ENCODE results near the gene ZNF275.
"Not testable (repeated sequence)": the region's sequence is repeated elsewhere in the genome, so short reads cannot be mapped to it uniquely, and the experiment has no call there.

ZNF275 gene

DNA sequence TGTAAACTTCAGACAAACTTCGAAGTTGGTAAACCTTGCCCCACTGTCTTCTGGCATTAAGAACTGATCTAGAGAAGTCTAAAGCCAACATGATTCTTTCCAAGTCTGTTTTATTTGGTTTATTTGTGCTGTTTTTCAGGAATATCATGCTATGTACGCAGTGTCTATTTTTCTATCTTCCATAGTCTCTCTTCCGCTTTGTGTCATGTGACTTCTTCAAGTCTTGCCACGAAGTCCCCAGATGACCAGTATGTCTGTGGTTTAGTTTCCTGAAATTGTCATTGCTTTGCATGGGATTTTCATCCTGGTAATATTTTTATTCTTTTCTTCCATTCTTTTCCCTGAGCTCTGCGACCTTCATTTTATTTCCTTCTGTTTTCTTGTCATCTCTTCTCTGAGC lies 52.1 kb downstream of the ZNF275 start:
- ChIA-PET CTCF (no interaction called here), POLR2A (no interaction called here)
- DNase-seq (ENCODE audit: extremely low spot score) = no peak
- TF ChIP-seq, protein P1, sequence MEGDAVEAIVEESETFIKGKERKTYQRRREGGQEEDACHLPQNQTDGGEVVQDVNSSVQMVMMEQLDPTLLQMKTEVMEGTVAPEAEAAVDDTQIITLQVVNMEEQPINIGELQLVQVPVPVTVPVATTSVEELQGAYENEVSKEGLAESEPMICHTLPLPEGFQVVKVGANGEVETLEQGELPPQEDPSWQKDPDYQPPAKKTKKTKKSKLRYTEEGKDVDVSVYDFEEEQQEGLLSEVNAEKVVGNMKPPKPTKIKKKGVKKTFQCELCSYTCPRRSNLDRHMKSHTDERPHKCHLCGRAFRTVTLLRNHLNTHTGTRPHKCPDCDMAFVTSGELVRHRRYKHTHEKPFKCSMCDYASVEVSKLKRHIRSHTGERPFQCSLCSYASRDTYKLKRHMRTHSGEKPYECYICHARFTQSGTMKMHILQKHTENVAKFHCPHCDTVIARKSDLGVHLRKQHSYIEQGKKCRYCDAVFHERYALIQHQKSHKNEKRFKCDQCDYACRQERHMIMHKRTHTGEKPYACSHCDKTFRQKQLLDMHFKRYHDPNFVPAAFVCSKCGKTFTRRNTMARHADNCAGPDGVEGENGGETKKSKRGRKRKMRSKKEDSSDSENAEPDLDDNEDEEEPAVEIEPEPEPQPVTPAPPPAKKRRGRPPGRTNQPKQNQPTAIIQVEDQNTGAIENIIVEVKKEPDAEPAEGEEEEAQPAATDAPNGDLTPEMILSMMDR (IDR thresholded peaks at IDR 0.05; ENCODE audit: control extremely low read depth, extremely low read depth, low read depth, missing control alignments) = no peak

DNA sequence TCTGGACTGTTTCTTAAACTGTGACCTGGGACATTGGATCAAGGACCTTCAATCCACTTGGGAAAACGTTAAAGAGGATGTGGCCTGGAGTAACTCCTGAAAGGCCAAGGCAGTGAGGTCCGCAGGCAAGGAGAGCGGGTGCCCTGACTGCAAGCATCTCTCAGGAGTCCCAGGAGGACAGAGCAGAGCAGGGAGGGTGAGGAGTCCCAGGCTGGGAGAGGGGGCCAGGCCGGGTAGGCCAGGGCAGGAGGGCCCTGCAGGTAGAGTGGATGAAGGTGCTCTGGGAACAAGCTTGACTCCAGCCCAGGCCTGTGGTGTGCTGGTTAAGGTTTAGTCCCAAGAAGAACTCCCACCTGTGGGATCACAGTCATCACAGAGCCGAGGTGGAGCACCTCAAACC lies 53.4 kb downstream of the ZNF275 start:
- TF ChIP-seq, protein P1 (IDR thresholded peaks at IDR 0.05; ENCODE audit: control extremely low read depth, extremely low read depth, low read depth, missing control alignments) = no peak
- no peak for DNase-seq (ENCODE audit: extremely low spot score)
- ChIA-PET CTCF (no interaction called here), POLR2A (no interaction called here)

DNA sequence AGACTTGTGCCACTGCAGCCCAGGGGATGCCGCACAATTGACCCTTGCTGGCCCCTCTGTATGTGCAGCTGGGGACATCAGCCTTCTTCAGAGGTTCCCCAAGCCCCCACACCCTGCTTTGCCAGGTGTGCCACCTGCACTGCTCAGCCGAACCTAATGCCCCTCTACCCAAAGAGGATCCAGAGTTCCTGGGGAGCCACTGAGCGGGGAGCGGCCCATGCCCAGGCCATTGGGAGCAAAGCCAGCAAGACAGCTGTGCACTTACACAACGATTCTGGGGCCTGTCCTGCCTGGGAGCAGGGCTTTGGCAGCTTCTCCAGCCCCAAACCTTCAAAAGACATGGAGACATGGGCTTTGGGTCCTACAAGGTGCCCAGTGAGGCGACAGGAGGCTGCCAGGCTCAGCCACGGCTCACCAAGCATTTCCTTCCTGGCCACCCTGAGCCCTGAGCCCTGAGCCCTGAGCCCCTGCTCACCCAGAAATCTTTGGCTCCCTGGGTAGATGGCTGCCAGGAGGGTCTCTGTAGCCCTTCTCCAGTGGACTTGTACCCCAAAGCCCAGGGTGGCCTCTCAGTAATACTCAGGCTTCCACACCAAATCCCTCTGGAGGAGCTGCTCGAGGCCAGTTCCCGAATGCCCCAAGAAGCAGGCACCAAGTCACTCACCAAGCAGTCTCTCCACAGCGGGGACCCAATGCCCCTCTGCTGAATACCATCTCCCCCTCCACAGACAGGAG lies 54.2 kb downstream of the ZNF275 start:
- TF ChIP-seq, protein P1 (IDR thresholded peaks at IDR 0.05; ENCODE audit: control extremely low read depth, extremely low read depth, low read depth, missing control alignments) = no peak
- no peak for DNase-seq (ENCODE audit: extremely low spot score)
- ChIA-PET CTCF (no interaction called here), POLR2A (no interaction called here)

DNA sequence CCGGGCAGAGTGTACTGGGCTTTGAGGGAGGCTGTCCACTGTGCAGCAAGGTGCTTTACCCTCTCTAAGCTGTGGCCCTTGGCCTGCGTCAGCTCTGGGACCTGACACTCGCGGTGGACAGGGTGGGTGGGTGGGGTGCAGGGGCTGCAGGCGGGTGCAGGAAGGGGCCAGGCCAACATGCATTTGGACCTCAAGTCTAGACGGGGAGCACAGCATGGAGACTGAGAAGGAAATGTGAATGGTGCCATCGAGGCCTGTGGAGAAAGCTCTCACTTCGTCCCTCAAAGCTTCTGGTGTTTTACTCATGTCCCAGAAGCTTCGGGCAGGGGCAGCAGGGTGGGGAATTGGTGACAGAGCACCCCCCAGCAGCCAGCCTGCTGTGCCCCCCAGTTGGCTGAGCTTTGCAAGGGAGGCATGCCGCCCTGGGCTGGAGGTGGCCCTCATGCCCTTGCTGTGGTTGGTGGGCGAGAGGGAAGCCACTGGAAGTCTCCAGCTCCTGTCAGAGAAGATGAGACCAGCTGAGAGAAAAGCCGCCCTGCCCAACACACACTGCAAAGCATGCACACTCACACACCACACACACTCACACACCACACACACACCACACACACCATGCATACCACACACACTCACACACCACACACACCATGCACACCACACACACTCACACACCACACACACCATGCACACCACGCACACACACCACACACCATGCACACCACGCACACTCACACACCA lies 54.9 kb downstream of the ZNF275 start:
- ChIA-PET POLR2A (no interaction called here), CTCF (no interaction called here)
- TF ChIP-seq, protein P1 (IDR thresholded peaks at IDR 0.05; ENCODE audit: control extremely low read depth, extremely low read depth, low read depth, missing control alignments) = no peak
- no peak for DNase-seq (ENCODE audit: extremely low spot score)

DNA sequence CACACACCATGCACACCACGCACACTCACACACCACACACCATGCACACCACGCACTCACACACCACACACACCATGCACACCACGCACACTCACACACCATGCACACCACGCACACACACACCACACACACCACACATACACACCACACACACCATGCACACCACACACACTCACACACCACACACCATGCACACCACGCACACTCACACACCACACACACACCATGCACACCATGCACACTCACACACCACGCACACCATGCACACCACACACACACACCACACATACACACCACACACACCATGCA lies 55.5 kb downstream of the ZNF275 start:
- DNase-seq (ENCODE audit: extremely low spot score); CTCF ChIA-PET; POLR2A ChIA-PET: not testable (repeated sequence)

DNA sequence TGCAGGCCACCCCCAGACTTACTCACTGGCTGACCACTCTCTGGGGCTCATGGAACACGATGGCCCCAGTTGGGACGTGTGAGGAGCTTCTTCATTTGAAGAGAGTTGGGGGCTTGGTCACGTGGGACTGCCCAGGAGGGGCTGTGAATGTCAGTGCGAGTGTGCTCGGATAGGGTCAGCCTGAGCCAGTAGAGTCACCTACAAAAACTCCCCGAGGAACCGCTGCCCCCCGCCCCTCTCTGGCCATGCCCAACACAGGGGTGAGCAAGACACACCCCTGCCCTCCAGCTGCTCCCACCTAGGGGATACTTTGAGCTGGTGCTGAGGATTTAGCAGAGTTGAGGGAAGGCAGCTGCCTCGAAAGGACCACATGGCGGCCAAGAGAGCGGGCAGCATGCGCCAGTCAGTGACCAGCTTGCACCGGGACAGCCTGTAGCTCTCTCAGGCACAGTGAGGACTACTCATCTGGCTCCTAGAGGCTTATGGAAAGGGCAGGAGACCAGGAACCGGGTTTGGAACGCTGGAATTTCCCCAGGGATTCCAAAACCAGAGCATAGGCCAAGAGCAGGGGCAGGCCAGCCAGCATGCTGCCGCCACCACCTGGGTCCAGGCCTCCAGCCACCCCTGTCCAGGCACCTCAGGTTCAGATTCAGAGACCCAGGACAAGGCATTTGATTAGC lies 58.8 kb downstream of the ZNF275 start:
- CTCF ChIA-PET = no interaction called here
- TF ChIP-seq, protein P1 (IDR thresholded peaks at IDR 0.05; ENCODE audit: control extremely low read depth, extremely low read depth, low read depth, missing control alignments) = no peak
- POLR2A ChIA-PET = no interaction called here
- DNase-seq (ENCODE audit: extremely low spot score) = no peak

DNA sequence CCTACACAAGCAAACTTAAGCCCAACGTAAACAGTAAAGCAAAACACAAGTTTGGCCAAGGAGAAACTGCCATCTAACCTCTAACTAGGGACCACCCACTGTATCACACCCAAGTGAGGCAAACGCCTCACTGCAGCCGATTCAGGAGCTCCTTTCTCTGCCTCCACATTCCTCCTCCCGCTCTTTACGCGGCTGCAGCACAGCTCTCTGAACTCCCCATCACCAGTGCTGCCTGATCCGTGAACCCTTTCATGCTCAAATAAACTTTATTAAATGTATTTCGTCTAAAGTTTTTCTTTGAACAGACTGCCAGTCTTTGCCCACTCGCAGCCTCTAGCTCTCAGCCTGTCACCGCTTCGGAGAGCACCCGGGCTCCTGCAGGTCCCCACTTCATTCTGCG lies 60.7 kb downstream of the ZNF275 start:
- POLR2A ChIA-PET = no interaction called here
- DNase-seq (ENCODE audit: extremely low spot score) = no peak
- TF ChIP-seq, protein P1 (IDR thresholded peaks at IDR 0.05; ENCODE audit: control extremely low read depth, extremely low read depth, low read depth, missing control alignments) = no peak
- CTCF ChIA-PET = no interaction called here
